Lower leg skin (tissue), 3 donors: ENCODE data around the gene SMIM1.

Source experiments
- POLR2A ChIP-seq, 2 donors: fragments of 450-650 bp; IDR thresholded peaks; one replicate each; pipeline ENCODE4 v1.6.1; 2016 to 2017; ENCODE audit warnings: antibody characterized with exemption in 2 of 2, mild to moderate bottlenecking in 1 of 2, moderate library complexity in 1 of 2
- TF ChIP-seq, protein P1 (sequence below), 3 donors: fragments of 450-650 bp; IDR thresholded peaks; one replicate each; pipeline ENCODE4 v1.5.1; 2016; ENCODE audit warnings: antibody characterized with exemption in 3 of 3, mild to moderate bottlenecking in 3 of 3, moderate library complexity in 2 of 3

DNA sequence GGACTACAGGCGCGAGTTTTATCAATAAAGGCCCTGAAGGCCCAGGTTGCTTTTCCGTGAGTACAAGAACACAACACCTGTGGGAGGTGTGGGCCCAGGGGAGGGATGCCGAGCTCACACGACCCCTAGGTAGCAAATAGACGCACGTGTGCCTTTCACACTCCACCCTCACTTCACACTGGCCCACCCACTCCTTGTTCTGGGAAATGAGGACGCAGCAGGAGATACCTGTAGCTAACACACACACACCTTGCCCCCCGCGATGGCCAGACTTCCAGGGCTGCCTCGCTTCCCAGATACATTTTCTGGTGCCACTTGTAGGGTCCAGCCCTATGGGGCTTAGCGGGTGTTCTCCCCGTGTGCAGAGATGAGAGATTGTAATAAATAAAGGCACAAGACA is 24.6 kb upstream of the SMIM1 start:
- TF ChIP-seq, protein P1, sequence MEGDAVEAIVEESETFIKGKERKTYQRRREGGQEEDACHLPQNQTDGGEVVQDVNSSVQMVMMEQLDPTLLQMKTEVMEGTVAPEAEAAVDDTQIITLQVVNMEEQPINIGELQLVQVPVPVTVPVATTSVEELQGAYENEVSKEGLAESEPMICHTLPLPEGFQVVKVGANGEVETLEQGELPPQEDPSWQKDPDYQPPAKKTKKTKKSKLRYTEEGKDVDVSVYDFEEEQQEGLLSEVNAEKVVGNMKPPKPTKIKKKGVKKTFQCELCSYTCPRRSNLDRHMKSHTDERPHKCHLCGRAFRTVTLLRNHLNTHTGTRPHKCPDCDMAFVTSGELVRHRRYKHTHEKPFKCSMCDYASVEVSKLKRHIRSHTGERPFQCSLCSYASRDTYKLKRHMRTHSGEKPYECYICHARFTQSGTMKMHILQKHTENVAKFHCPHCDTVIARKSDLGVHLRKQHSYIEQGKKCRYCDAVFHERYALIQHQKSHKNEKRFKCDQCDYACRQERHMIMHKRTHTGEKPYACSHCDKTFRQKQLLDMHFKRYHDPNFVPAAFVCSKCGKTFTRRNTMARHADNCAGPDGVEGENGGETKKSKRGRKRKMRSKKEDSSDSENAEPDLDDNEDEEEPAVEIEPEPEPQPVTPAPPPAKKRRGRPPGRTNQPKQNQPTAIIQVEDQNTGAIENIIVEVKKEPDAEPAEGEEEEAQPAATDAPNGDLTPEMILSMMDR (IDR thresholded peaks at IDR 0.05): no peak
- TF ChIP-seq POLR2A (IDR thresholded peaks at IDR 0.05): no peak
